GM12875 (cell line): ENCODE results near the gene HTRA1.

Source experiments
- H3K4me3 ChIP-seq: one replicate; pipeline ENCODE4 v1.5.1; 2011; ENCODE audit warnings: low read depth, low read length, control low read depth
- TF ChIP-seq, protein P1 (sequence below): IDR thresholded peaks from 2 replicates; pipeline ENCODE4 v1.5.1; 2011; ENCODE audit warnings: low read depth, mild to moderate bottlenecking, control low read depth, inconsistent platforms, low read length, moderate library complexity, borderline replicate concordance; ENCODE audit not compliant: insufficient read depth

HTRA1 gene

DNA sequence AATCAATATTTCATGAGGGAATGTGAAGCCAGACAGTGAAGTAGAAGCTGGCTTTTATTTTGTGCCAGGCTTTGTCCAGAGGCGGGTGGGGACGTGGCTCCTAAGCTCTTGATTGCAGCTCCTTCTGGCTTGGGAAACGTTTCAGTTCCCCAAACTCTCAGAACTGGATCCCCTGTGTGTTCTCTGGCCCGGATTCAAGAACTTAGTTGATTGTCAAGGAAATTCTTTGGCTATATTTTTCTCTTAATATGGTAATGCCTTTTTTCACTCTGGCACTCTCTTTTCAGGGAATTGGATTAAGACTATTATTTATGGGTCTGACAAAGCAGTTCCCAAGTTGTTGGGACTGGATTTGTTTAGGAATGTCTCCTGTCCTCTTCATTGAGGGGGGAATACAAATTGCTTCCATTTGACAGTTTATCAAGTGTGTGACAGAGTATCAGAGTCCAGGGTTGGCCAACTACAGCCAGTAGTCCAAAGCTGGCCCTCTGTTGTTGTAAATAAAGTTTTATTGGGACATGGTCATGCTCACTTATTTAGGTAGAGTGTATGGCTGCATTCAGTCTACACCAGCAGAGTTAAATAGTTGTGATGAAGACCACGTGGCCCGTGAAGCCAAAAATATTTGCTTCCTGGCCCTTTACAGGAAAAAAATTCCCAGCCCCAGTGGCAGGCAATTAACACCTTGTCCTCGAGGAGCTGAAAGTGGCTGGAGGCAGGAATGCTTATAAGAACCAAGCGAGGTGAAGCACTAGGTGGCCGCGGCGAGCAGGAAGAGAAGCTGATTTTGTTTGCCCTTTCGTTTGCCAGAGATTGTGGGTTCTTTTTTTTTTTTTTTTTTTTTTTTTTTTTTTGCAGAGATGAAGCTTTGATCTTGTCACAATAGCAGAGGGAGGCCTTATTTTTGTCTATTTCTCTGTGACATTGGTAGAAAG lies 34.3 kb downstream of the HTRA1 start:
- TF ChIP-seq, protein P1, sequence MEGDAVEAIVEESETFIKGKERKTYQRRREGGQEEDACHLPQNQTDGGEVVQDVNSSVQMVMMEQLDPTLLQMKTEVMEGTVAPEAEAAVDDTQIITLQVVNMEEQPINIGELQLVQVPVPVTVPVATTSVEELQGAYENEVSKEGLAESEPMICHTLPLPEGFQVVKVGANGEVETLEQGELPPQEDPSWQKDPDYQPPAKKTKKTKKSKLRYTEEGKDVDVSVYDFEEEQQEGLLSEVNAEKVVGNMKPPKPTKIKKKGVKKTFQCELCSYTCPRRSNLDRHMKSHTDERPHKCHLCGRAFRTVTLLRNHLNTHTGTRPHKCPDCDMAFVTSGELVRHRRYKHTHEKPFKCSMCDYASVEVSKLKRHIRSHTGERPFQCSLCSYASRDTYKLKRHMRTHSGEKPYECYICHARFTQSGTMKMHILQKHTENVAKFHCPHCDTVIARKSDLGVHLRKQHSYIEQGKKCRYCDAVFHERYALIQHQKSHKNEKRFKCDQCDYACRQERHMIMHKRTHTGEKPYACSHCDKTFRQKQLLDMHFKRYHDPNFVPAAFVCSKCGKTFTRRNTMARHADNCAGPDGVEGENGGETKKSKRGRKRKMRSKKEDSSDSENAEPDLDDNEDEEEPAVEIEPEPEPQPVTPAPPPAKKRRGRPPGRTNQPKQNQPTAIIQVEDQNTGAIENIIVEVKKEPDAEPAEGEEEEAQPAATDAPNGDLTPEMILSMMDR: no peak
- H3K4me3 ChIP-seq: no peak overlapping the region

DNA sequence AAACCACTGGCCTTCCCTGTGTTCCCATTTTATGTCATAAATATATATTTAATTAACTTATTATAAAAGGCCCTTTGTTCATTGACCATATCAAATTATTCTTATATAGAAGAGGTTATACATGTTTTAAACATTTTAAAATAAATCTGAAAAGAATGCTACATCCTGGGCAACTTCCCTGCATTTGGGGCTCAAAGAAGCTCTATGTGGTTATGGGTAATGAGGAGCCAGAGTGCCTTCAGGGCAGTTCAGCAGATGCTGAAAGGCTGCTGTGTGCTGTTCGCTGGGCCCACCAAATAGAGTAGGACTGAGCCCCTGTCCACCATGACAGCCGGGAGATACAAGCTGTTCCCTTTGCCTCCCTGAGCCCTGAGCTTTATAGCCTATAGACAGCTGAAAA lies 35.9 kb downstream of the HTRA1 start:
- TF ChIP-seq, protein P1: no peak
- no peak overlapping the region for H3K4me3 ChIP-seq

DNA sequence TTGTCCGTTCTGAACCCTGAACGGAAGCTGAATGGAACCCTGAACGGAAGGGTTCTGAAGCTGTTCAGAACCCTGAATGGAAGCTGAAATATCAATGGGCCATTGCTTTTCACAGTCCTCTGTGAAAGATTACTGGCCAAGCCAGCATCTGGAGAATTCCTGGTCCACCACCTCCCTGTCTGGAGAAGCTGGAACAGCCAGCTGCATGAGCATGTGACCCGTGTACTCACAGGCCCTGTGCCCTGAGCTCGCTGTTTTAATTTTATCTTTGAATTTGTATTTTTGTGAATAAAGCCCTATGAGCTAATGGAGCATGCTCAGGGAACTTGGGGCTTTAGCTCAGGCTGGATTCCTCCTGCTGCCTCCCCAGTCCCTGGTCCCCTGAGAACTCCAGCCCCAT lies 37.2 kb downstream of the HTRA1 start:
- TF ChIP-seq, protein P1: no peak
- no peak overlapping the region for H3K4me3 ChIP-seq

DNA sequence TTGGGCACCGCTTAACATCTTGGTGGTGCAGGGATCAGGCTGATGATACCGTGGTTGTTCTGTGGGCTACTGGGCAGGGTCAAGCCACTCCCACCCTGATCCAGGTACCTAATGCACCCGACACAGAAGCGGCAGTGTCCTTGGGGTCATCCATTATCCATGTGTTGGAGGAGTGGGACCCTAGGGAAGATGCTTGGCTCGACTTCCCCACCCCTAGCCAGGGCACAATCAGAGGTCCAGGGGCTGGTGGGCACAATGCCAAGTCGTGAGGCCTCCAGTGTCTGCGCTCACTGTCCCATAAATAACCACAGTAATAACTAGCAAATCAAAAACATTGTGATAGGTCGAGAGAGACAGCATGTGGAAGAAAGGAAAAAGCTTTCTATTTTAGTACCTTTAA lies 37.7 kb downstream of the HTRA1 start:
- H3K4me3 ChIP-seq: no peak overlapping the region
- TF ChIP-seq, protein P1: no peak

DNA sequence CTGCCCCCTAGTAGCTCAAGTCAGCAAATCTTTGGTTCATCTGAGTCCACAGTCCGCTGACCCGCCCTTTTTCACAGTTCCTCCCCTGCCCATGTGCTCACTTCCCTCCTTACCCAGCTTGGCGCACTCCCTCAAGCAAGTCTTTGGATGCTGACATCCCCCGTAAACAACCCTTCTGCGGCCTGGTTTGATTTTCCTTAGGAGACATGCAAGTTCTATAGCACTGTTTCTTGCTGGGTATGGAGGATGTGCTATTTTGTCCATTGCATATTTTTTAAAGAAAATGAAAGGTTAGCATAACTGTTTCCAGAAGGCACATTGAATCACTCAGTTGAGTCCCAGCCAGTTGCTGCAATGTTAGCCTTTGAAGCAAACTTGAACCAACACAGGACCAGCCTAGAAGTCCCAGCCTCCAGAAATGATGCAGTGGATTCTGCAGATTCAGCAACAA lies 38.2 kb downstream of the HTRA1 start:
- TF ChIP-seq, protein P1: no peak

DNA sequence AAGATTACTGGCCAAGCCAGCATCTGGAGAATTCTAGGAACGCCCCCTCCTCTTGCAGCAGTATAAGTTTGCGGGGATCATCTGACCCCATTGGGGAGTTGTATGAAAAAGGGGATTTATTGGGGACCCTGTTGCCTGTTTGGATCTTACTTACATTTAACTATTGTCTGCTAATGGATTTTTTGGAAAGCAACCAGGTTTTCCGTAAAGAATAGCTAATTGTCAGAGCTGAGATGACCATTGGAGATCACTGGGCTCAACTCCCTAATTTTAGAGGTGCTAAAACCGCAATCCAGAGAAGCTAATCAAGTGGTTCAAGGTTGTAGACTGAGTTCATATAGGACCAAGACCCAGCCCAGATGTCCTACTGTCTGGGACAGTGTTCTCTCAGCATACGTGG lies 38.8 kb downstream of the HTRA1 start:
- TF ChIP-seq, protein P1: no peak
- no peak overlapping the region for H3K4me3 ChIP-seq

More for the DNA sequence above, 38.2 kb downstream of the HTRA1 start:
- no peak overlapping the region for H3K4me3 ChIP-seq

DNA sequence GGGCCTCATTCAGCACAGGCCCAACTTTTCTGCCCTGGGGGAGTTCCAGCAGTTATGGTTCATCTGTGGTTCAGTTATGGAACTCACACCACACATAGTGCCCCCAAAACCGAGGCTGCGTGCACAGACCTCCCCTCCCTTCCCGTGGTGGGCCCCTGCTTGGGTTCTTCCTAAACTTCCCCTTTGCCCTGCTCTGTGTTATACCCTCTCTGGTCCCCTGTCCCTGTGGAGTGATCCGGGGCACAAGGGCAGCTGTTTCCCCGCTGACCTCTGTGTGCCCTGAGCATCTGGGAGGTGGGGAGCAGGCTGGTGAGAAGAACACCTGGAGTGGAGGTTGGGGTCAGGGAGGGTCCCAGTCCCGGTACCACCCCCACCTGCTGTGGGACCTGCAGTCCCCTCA lies 39.4 kb downstream of the HTRA1 start:
- TF ChIP-seq, protein P1: no peak
- no peak overlapping the region for H3K4me3 ChIP-seq
